GM06990 (cell line): ENCODE results near the gene FAM180B.
A peak's percentile ranks its signal among the peaks of the same experiment; 100 is the strongest.

Experiments
- DNase-seq: peaks from one replicate; pipeline ENCODE4 v3.0.0-alpha.2; 2011; ENCODE audit not compliant: insufficient read length; ENCODE audit errors: extremely low read depth
- H3K27me3 ChIP-seq: replicated peaks from 2 replicates; pipeline ENCODE4 v1.6.0; 2011; ENCODE audit warnings: low read length; ENCODE audit not compliant: control insufficient read depth, insufficient read depth
- H3K36me3 ChIP-seq: 2 replicates; pipeline ENCODE4 v1.5.1; 2011; ENCODE audit warnings: low read length; ENCODE audit not compliant: control insufficient read depth, insufficient read depth
- H3K4me3 ChIP-seq: replicated peaks from 2 replicates; pipeline ENCODE4 v1.5.1; 2011; ENCODE audit warnings: low read depth, mild to moderate bottlenecking, control low read depth, low read length
- TF ChIP-seq, protein P1 (sequence below): IDR thresholded peaks from 2 replicates; pipeline ENCODE4 v1.5.1; 2011; ENCODE audit warnings: low read length, control low read depth, mild to moderate bottlenecking, inconsistent platforms; ENCODE audit not compliant: insufficient read depth, poor library complexity, severe bottlenecking

The FAM180B gene

DNA sequence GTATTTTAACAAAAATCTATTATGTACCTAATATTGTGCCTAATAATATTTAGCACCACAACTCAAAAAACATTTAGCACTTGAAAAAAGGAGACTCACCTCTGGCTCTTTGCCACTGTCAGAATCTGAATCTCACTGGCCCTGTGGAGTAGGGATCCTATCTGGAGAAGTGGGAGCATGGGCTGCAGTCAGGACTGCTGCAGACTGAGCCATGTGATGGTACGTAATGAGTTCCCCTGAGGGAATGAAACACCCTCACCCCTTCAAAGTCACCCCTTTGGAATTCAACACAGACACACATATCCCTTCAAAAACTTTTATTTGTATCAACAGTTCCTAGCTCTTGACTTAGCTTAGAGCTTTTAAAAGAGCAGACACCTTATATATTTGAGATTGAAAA is 14.6 kb upstream of the FAM180B start:
- peaks cover 19% of the 10 kb centered on the region for H3K36me3 ChIP-seq
- TF ChIP-seq, protein P1, sequence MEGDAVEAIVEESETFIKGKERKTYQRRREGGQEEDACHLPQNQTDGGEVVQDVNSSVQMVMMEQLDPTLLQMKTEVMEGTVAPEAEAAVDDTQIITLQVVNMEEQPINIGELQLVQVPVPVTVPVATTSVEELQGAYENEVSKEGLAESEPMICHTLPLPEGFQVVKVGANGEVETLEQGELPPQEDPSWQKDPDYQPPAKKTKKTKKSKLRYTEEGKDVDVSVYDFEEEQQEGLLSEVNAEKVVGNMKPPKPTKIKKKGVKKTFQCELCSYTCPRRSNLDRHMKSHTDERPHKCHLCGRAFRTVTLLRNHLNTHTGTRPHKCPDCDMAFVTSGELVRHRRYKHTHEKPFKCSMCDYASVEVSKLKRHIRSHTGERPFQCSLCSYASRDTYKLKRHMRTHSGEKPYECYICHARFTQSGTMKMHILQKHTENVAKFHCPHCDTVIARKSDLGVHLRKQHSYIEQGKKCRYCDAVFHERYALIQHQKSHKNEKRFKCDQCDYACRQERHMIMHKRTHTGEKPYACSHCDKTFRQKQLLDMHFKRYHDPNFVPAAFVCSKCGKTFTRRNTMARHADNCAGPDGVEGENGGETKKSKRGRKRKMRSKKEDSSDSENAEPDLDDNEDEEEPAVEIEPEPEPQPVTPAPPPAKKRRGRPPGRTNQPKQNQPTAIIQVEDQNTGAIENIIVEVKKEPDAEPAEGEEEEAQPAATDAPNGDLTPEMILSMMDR, result no peak

DNA sequence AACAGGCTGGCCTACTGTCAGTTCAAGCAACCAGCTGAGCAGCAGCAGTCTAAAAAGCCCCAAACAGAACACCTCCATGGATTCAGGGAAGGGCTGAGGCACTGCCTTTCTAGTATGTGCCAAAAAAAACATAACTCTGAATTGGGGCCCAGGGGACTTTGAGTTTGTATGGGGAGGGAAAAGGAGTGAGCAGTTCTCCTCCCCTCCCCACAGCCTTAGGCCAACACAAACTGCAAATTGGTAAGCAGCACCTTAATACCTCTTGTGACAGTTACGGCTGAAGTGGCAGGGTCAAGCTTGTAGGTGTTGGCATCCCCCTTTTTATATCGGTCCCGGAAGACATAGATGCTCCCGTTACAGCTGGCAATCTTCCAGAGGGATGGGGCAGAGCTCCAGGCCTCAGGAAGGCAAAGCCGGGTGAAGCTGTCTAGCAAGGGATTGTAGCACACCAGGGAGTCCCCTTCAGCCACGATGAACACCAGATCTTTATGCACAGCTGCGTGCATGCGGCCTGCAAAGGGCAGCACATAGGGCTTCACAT is 13.7 kb upstream of the FAM180B start:
- no peak for DNase-seq
- Histone ChIP-seq H3K4me3 (no peak overlapping the region), H3K36me3 (peaks cover 19% of the 10 kb centered on the region), H3K27me3 (no peaks in the 10 kb centered on the region)
- TF ChIP-seq, protein P1, result no peak

More for the DNA sequence above, 14.6 kb upstream of the FAM180B start:
- no peak overlapping the region for H3K4me3 ChIP-seq
- DNase-seq, result no peak
- H3K27me3 ChIP-seq, result no peaks in the 10 kb centered on the region

DNA sequence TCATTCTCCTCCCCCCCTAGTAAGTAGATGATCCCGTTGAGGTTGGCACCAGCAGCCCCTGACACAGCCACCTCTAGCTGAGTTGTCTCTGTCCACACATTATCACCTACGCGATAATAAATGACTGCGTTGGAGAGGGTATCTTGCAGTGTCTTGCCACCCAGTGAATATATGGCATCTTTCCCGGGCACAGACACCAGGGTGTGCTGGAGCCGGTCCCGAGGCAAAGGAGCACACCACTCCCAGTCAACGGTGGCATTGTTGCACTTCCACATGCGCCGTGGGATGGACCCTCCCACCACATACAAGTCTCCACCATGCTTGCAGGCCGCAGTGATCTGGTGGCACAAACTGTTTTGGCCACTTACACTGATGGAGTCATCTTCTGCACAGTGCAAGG is 13.2 kb upstream of the FAM180B start:
- Histone ChIP-seq H3K36me3 (peaks cover 19% of the 10 kb centered on the region), H3K27me3 (no peaks in the 10 kb centered on the region), H3K4me3 (no peak overlapping the region)
- DNase-seq, result no peak
- TF ChIP-seq, protein P1, result no peak

DNA sequence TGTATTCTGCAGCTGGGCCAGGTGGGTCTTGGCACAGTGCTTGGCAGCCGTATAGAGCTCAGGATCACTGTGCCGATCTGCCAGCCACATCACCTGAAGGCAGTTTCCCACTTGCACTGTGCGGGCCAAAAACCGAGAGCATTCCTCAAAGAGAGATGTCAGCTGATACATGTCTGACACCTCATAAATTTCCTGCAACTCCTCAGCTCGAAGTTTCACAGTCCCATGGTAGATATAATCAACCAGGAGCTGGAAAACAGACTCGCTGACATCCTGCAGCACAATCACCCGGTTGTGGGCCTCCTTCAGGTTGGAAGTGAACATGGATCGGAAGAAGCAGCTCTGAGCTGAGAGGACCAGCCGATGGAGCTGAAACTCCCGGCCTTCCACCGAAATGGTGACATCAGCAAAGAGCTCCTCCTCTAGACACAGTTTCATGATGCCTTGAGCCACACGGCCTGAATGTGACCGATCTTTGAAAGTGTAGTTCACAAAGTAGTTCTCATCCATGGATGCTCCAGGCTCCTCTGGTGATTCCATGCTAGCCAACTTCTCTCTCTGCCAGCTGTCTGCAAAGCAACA is 8.9 kb upstream of the FAM180B start:
- TF ChIP-seq, protein P1, result no peak
- DNase-seq, result no peak
- H3K27me3 ChIP-seq, result no peaks in the 10 kb centered on the region
- peak overlapping the region; percentile 75 for H3K4me3 ChIP-seq
- peaks cover 24% of the 10 kb centered on the region for H3K36me3 ChIP-seq

DNA sequence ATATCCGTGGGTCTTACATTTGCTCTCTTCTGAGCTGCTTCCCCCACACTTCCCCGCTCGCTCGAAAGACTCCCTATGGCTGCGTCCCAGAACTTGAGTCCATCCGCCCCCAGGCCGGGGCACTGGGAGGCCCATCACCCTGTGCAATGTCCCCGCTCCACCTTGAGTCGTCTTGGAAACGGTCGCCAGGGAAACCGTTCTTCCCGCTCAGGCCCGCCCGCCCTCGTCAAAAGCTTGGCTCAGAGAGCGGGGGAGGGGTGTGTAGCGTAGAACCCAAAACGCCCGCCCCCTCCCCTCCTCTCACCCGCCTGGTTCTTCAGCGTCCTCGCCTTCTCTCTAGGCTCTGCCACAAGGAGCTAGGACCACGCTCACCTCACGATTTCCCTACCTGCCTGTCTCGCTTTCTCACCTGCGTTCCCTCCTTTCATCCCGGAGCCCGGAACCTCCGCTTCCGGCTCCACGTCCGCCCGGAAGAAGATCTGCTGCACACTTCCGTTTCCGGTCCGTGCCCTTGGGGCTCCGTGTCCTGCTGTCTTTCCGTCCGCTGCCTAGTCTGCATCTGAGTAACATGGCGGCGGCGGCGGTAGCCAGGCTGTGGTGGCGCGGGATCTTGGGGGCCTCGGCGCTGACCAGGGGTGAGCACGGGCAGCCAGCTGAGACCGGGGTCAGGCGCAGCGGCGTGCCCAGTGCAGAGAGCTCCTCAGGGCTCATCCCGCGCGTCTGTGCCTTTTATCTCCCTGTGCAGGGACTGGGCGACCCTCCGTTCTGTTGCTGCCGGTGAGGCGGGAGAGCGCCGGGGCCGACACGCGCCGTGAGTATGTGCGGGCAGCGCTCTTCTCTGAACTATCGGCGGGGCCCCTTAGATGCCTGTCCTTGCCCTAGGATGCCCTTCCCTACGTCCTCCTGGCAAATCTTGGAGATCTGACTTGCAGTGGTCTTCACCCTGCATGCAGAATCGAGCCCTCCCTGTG is 7.7 kb upstream of the FAM180B start, which contains the start of the genes KBTBD4 and NDUFS3:
TSS of gene KBTBD4 (minus strand) at position 447 of the 971 bp plus-strand sequence. CDS start at position 428, 19 bp downstream.
TSS of gene NDUFS3 (plus strand) at position 551 of the 971 bp plus-strand sequence. CDS start at position 569, 18 bp downstream.
- peaks cover 24% of the 10 kb centered on the region for H3K36me3 ChIP-seq
- peak; percentile 93 for DNase-seq
- TF ChIP-seq, protein P1, result no peak
- peak within 1 kb of the TSS; percentile 75 for H3K4me3 ChIP-seq
- H3K27me3 ChIP-seq, result no peaks in the 10 kb centered on the region
